WTC11 (cell line): ENCODE results near the gene PRLR. TPM values are rescaled to one million over a fixed set of nuclear protein-coding genes. Genes with fewer than 3 reads are reported as not detected.

Source experiments
- ATAC-seq: fragments of 200-7000 bp; cut with Tn5 transposase; 2 replicates; pipeline ENCODE4 v1.10.0; 2021; ENCODE audit warnings: mild to moderate bottlenecking, moderate library complexity
- CTCF ChIA-PET: fragments of 300-600 bp; sonication (Branson Sonifier 250); formaldehyde crosslinking; loops from one replicate; lab custom pipeline; 2021; ENCODE audit warnings: antibody characterized with exemption; lab: Charles Lee
- POLR2A ChIA-PET: fragments of 350-600 bp; sonication (Branson Sonifier 250); formaldehyde crosslinking; loops from one replicate; lab custom pipeline; 2021; ENCODE audit warnings: antibody characterized with exemption; lab: Charles Lee
- DNase-seq: peaks from one replicate; pipeline ENCODE4 v3.0.0; 2021; ENCODE audit warnings: low spot score
- H3K27ac Mint-ChIP-seq: 2 replicates; pipeline ENCODE4 v1.8.0; 2021; ENCODE audit warnings: mixed read lengths
- H3K27me3 Mint-ChIP-seq: 2 replicates; pipeline ENCODE4 v1.8.0; 2021; ENCODE audit warnings: low read depth, mild to moderate bottlenecking, moderate library complexity, mixed read lengths
- H3K36me3 Mint-ChIP-seq: 2 replicates; pipeline ENCODE4 v1.8.0; 2021; ENCODE audit warnings: mixed read lengths
- H3K4me1 Mint-ChIP-seq: 2 replicates; pipeline ENCODE4 v1.8.0; 2022; ENCODE audit warnings: mixed read lengths
- H3K4me3 Mint-ChIP-seq: 2 replicates; pipeline ENCODE4 v1.8.0; 2021; ENCODE audit warnings: mild to moderate bottlenecking, moderate library complexity, mixed read lengths
- H3K9me3 Mint-ChIP-seq: 2 replicates; pipeline ENCODE4 v1.8.0; 2021; ENCODE audit warnings: mixed read lengths
- ARID4B ChIP-seq: sonication (generic); formaldehyde crosslinking; IDR thresholded peaks from 2 replicates; pipeline ENCODE4 v1.8.0; 2023; ENCODE audit warnings: missing genetic modification reagents, mild to moderate bottlenecking, borderline replicate concordance
- ESRRA ChIP-seq: sonication (generic); formaldehyde crosslinking; IDR thresholded peaks from 2 replicates; pipeline ENCODE4 v1.8.1; 2022; ENCODE audit warnings: mild to moderate bottlenecking, missing genetic modification reagents, borderline replicate concordance
- ETV6 ChIP-seq: sonication (generic); formaldehyde crosslinking; IDR thresholded peaks from 2 replicates; pipeline ENCODE4 v1.8.1; 2022; ENCODE audit warnings: mild to moderate bottlenecking, missing genetic modification reagents
- FOXP4 ChIP-seq: sonication (generic); formaldehyde crosslinking; IDR thresholded peaks from 2 replicates; pipeline ENCODE4 v1.8.0; 2022; ENCODE audit warnings: mild to moderate bottlenecking, missing genetic modification reagents
- GRHL2 ChIP-seq: fragments of 250-450 bp; sonication (Bioruptor Pico); IDR thresholded peaks from 2 replicates; pipeline ENCODE4 v1.8.0; 2022; ENCODE audit warnings: mild to moderate bottlenecking, moderate library complexity; ENCODE audit not compliant: insufficient replicate concordance, severe bottlenecking
- IRF1 ChIP-seq: sonication (generic); formaldehyde crosslinking; IDR thresholded peaks from 2 replicates; pipeline ENCODE4 v1.8.0; 2023; ENCODE audit warnings: missing genetic modification reagents
- NR1H2 ChIP-seq: sonication (generic); formaldehyde crosslinking; IDR thresholded peaks from 2 replicates; pipeline ENCODE4 v1.9.0; 2021; ENCODE audit warnings: mild to moderate bottlenecking, moderate library complexity, missing genetic modification reagents
- OVOL2 ChIP-seq: fragments of 250-450 bp; sonication (Bioruptor Pico); IDR thresholded peaks from 2 replicates; pipeline ENCODE4 v1.9.0; 2021; ENCODE audit warnings: mild to moderate bottlenecking, borderline replicate concordance
- SMAD3 ChIP-seq: sonication (generic); formaldehyde crosslinking; IDR thresholded peaks from 2 replicates; pipeline ENCODE4 v1.8.0; 2022; ENCODE audit warnings: missing genetic modification reagents, mild to moderate bottlenecking, borderline replicate concordance
- SOX15 ChIP-seq: fragments of 250-450 bp; sonication (Bioruptor Pico); IDR thresholded peaks from 2 replicates; pipeline ENCODE4 v1.9.0; 2021; ENCODE audit warnings: mild to moderate bottlenecking
- STAT6 ChIP-seq: sonication (generic); formaldehyde crosslinking; conservative IDR thresholded peaks from 2 replicates; pipeline ENCODE4 v1.8.1; 2023; ENCODE audit warnings: mild to moderate bottlenecking, low read depth, missing genetic modification reagents, moderate library complexity
- TEAD4 ChIP-seq: sonication (generic); formaldehyde crosslinking; IDR thresholded peaks from 2 replicates; pipeline ENCODE4 v1.8.0; 2022; ENCODE audit warnings: mild to moderate bottlenecking, missing genetic modification reagents
- ZBTB21 ChIP-seq: sonication (generic); formaldehyde crosslinking; IDR thresholded peaks from 2 replicates; pipeline ENCODE4 v1.8.1; 2023; ENCODE audit warnings: mild to moderate bottlenecking, missing genetic modification reagents, borderline replicate concordance
- ZNF219 ChIP-seq: sonication (generic); formaldehyde crosslinking; IDR thresholded peaks from 2 replicates; pipeline ENCODE4 v1.8.0; 2023; ENCODE audit warnings: missing genetic modification reagents, mild to moderate bottlenecking, borderline replicate concordance
- ZNF416 ChIP-seq: fragments of 250-450 bp; sonication (Bioruptor Pico); IDR thresholded peaks from 2 replicates; pipeline ENCODE4 v1.9.0; 2021; ENCODE audit warnings: mild to moderate bottlenecking, inconsistent platforms
- ZNF423 ChIP-seq: fragments of 250-450 bp; sonication (Bioruptor Pico); IDR thresholded peaks from 2 replicates; pipeline ENCODE4 v2.1.2; 2022; ENCODE audit warnings: mild to moderate bottlenecking, moderate library complexity
- ZNF532 ChIP-seq: fragments of 250-450 bp; sonication (Bioruptor Pico); IDR thresholded peaks from 2 replicates; pipeline ENCODE4 v1.9.0; 2021; ENCODE audit warnings: mild to moderate bottlenecking, borderline replicate concordance
- ZNF671 ChIP-seq: fragments of 250-450 bp; sonication (Bioruptor Pico); IDR thresholded peaks from 2 replicates; pipeline ENCODE4 v1.8.0; 2021; ENCODE audit warnings: mild to moderate bottlenecking
- total RNA-seq: library from RNA; stranded (reverse); gene quantifications from 3 replicates; pipeline ENCODE4 v1.2.3, GENCODE V29; 2021

Gene PRLR
- total RNA-seq, 1 experiment from 2014 or later, result 3.2 TPM

GRCh38 chr5:35081134-35081533 lies 149.2 kb downstream of the PRLR start:
- no peak for TF ChIP-seq ESRRA (CRISPR knock-in tag)
- no peak for TF ChIP-seq NR1H2 (CRISPR knock-in tag)
- no peak for TF ChIP-seq ETV6 (CRISPR knock-in tag)
- no peak for TF ChIP-seq ZNF416 (CRISPR knock-in tag)
- no peak for TF ChIP-seq TEAD4
- TF ChIP-seq ZNF671 (CRISPR knock-in tag), result no peak
- no peak for TF ChIP-seq SOX15
- no peak for TF ChIP-seq OVOL2
- TF ChIP-seq IRF1 (CRISPR knock-in tag), result no peak
- Mint-ChIP-seq H3K27ac (no peak overlapping the region), H3K4me1 (no peaks in the 10 kb centered on the region), H3K9me3 (peaks cover 9% of the 10 kb centered on the region), H3K27me3 (no peaks in the 10 kb centered on the region), H3K4me3 (no peak overlapping the region), H3K36me3 (no peaks in the 10 kb centered on the region)
- POLR2A ChIA-PET, result no interaction called here
- ATAC-seq (no peak), DNase-seq (no peak)
- CTCF ChIA-PET, result no interaction called here

GRCh38 chr5:35073160-35073559 lies 157.1 kb downstream of the PRLR start:
- Mint-ChIP-seq H3K4me1 (peaks cover 5% of the 10 kb centered on the region; the same call in 1 of the 2 replicates), H3K36me3 (peaks cover 11% of the 10 kb centered on the region), H3K27ac (no peak overlapping the region), H3K9me3 (peaks cover 24% of the 10 kb centered on the region), H3K4me3 (no peak overlapping the region), H3K27me3 (no peaks in the 10 kb centered on the region)
- TF ChIP-seq STAT6 (CRISPR knock-in tag) (no peak), NR1H2 (CRISPR knock-in tag) (no peak), FOXP4 (no peak)
- ChIA-PET CTCF (no interaction called here), POLR2A (no interaction called here)
- no peak for DNase-seq
- no peak for ATAC-seq

- Mint-ChIP-seq H3K4me1 (no peaks in the 10 kb centered on the region), H3K27me3 (no peaks in the 10 kb centered on the region), H3K36me3 (peaks cover 6% of the 10 kb centered on the region), H3K9me3 (peaks cover 11% of the 10 kb centered on the region), H3K4me3 (no peak overlapping the region), H3K27ac (no peak overlapping the region)
- DNase-seq (no peak), ATAC-seq (no peak)
- ChIA-PET POLR2A (no interaction called here), CTCF (interaction anchor here (1.1 kb wide), 1 partner anchor 66 kb away, joined by 3 read pairs; no protein-coding TSS in a partner anchor)
- TF ChIP-seq GRHL2 (CRISPR knock-in tag) (no peak), ZNF219 (no peak), SMAD3 (CRISPR knock-in tag) (no peak), ZBTB21 (CRISPR knock-in tag) (no peak), ZNF423 (no peak), ZNF532 (no peak), ARID4B (no peak)
Observed at GRCh38 chr5:35069188-35069587, 161.1 kb downstream of the PRLR start.
